Renal pelvis (tissue), 4 donors: ENCODE measurements around the gene BHMT2. TPM values are rescaled to one million over a fixed set of nuclear protein-coding genes. Genes with fewer than 3 reads are reported as not detected.

Source experiments
- DNase-seq: peaks from one replicate; pipeline ENCODE4 v3.0.0-alpha.2; 2013
- polyA plus RNA-seq, 3 donors: library from polyadenylated mRNA; unstranded; fragments of 120-200 nt; gene quantifications; one replicate each; pipeline ENCODE4 v1.2.1, GENCODE V29; 2013; ENCODE audit not compliant: insufficient read length in 3 of 3

BHMT2 gene
- polyA plus RNA-seq, 3 donors: 35.1 to 67.4 (median 60.5) TPM

DNA sequence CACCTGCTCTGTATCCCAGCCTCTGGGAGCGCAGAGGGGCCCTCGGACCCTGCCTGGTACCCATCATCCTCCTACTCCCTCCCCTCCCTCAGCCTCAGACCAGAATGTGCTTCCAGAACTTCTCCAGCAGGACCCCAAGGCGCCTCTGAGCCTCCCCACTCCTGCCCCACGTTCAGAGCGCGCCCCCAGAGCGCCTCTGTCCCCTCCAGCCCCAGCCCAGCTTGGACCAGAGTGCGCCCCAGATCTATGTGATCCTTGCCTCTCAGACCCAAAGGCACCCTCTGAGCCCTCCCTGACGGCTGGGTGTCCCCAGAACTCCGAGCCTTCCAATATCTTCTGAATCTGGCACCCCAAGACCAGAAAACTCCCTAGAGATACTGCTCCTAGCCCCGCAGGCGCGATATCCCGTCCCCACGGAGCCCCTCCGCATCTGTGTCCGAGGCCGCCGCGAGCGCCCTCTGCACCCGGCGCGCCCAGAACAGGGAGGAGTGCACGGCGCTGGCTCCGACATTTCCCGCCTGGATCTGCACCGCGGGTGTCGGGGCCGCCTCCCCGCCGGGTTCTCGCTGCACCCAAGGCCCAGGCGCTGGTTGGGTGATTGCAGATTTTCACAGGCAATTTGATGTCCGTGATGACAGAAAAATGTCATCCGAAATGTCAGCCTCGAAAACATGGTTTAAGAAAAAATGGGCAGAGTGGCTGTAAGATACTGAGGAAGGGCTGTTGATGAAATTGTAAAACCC lies 42.6 kb downstream of the BHMT2 start:
- DNase-seq: no peak

- DNase-seq: no peak
Observed at GRCh38 chr5:79112703-79113058, 43.1 kb downstream of the BHMT2 start.

DNA sequence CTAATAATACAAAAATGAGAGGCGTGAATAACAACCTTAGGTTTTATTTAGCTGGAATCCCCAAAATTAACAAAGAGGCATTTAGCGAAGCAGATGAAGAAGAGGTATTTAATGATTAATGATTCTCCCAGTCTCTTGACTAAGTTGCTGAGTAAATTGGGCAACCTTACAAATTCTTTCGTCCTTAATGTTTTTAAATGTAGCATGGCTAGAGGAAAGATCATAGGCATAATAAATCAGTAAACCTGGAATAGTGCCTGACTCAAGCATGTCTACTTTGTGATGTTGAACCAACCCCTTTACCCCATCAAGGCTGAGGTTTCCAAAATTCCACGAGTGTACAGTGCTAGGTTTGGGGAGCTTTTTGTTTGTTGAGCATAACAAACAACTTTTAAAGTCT lies 49.9 kb downstream of the BHMT2 start:
- no peak for DNase-seq

GRCh38 chr5:79120221-79120620 lies 50.7 kb downstream of the BHMT2 start:
- no peak for DNase-seq

GRCh38 chr5:79122973-79123372 lies 53.4 kb downstream of the BHMT2 start:
- no peak for DNase-seq

DNA sequence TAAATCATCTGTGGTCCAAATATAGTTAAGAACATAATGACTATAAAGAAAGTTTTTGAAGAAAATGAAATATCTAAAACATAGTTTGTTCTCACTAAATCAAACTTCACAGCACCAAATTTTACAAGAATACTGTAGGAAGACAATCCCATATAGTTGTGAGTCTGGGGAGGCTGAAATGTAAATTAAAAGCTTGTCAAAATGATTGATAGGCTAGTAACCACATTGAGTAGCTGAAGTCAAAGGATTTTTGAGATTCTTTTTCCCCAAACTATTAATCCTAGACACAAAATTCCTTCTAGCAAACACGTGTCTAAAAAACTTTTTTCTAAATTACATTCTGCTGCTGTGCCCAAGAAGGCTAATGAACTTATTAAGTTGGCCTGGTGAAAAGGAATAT lies 55.0 kb downstream of the BHMT2 start:
- DNase-seq: no peak

DNA sequence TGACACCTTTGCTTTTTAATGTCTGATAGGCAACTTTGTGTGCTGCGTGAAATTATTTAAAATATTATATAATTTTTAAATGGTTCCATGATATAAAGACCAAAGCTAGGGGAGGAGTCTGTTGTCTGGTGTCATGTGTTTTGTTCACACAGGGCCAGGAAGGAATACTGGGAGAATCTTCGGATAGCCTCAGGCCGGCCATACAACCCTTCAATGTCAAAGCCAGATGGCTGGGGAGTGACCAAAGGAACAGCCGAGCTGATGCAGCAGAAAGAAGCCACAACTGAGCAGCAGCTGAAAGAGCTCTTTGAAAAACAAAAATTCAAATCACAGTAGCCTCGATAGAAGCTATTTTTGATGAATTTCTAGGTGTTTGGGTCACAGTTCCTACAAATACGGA lies 61.2 kb downstream of the BHMT2 start:
- DNase-seq: no peak

DNA sequence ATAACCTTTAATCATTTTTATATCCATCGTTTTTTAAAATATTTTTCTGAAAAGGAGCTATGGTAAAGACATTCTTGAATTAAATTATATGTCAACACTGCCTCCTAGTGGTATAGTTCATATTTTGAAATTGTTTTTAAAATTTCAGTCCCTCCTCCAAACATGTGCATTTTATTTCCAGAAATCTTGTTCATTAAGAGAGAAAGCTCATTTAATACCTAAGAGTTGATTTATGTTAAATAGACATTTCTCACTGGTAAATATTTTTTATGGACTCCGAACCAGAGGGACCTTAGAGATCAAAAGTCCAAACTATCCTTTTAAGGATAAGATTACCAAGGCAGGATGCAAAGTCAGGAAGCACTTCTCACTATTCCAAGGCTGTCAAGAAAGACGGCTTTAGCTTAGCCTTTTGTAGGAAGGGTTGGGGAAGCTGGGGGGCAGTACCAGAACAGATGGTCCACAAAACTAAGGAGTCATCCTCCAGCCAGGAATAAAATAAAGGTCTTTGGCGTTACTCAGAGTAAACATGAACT lies 63.6 kb downstream of the BHMT2 start:
- no peak for DNase-seq

GRCh38 chr5:79133657-79134451 lies 64.3 kb downstream of the BHMT2 start:
- DNase-seq: peak; percentile 85

- no peak for DNase-seq
Observed at GRCh38 chr5:79135790-79136553, 66.4 kb downstream of the BHMT2 start.

DNA sequence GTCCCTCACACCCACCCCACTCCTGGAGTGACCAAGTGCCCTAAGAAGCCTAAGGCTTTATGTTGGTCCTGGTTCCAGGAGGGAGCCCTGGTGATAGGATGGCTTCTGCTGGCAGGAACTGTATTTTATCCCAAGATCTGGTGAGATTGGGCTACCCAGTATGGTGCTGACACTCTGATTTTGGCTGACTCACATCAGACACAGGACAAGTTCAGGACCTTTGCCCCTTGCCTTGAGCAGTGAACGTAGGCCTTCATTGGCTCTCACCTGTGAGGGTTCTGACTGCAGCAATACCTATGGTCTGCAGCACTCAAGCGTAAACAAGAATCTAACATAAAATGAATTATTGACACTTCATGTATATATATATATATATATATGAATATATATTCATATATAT lies 67.1 kb downstream of the BHMT2 start:
- DNase-seq: no peak

Other genes starting within 250 kb of the BHMT2 start
- gene ARSB, start 84.5 kb upstream of the BHMT2 start, polyA plus RNA-seq: 10 to 100 TPM; 19.1 to 23.0 (median 21.4) TPM
- gene DMGDH, start 93 bp upstream of the BHMT2 start, polyA plus RNA-seq: 10 to 100 TPM; 18.9 to 27.2 (median 23.2) TPM
- 100 to 1,000 TPM; 243 to 287 (median 275) TPM for gene BHMT, start 42.0 kb downstream of the BHMT2 start, polyA plus RNA-seq
- 10 to 100 TPM; 19.7 to 26.5 (median 23.1) TPM for gene JMY, start 166.4 kb downstream of the BHMT2 start, polyA plus RNA-seq